Upper lobe of right lung (tissue), 1 donor: ENCODE results near the gene ATP8B1. TPM values are rescaled to one million over a fixed set of nuclear protein-coding genes. Genes with fewer than 3 reads are reported as not detected.

ENCODE experiments used
- ATAC-seq: fragments of 200-7000 bp; cut with Tn5 transposase; one replicate; pipeline ENCODE4 v1.9.1; 2020; ENCODE audit warnings: mild to moderate bottlenecking, moderate library complexity
- DNase-seq: peaks from one replicate; pipeline ENCODE4 v3.0.0-alpha.2; 2020
- H3K27ac ChIP-seq: fragments of 200-600 bp; one replicate; pipeline ENCODE4 v1.8.0; 2022
- H3K27me3 ChIP-seq: fragments of 200-600 bp; one replicate; pipeline ENCODE4 v1.8.0; 2022; ENCODE audit warnings: mild to moderate bottlenecking
- H3K36me3 ChIP-seq: fragments of 200-600 bp; one replicate; pipeline ENCODE4 v1.8.0; 2022
- H3K4me1 ChIP-seq: fragments of 200-600 bp; one replicate; pipeline ENCODE4 v1.8.0; 2022
- H3K4me3 ChIP-seq: fragments of 200-600 bp; one replicate; pipeline ENCODE4 v1.8.0; 2022; ENCODE audit warnings: mild to moderate bottlenecking
- H3K9me3 ChIP-seq: fragments of 200-600 bp; one replicate; pipeline ENCODE4 v1.8.0; 2022
- CTCF ChIP-seq: fragments of 200-600 bp; IDR thresholded peaks from one replicate; pipeline ENCODE4 v1.8.0; 2022; ENCODE audit warnings: antibody characterized with exemption
- intact Hi-C: fragments of 100-400 bp; cut with DNase I; formaldehyde crosslinking; loops from one replicate; pipeline ENCODE4 v1.11.0; 2022
- total RNA-seq: library from RNA; stranded (reverse); fragmentation: NEBNext Ultra II Directional; extraction: Animal tissue kit (Norgen Biotek cat#: 25700); gene quantifications from one replicate; pipeline ENCODE4 v1.2.1, GENCODE V29; 2021
- donor health status: DM: no; HTN: yes; CAD: no; lungs with severe emphysema.

ATP8B1 gene
- total RNA-seq, 1 donor from 2014 or later: 30.7 TPM

- Histone ChIP-seq H3K27ac (no peak overlapping the region), H3K4me3 (no peak overlapping the region), H3K36me3 (peaks cover 3% of the 10 kb centered on the region), H3K27me3 (no peaks in the 10 kb centered on the region), H3K9me3 (no peaks in the 10 kb centered on the region), H3K4me1 (no peaks in the 10 kb centered on the region)
- no peak for TF ChIP-seq CTCF
- DNase-seq: no peak
- intact Hi-C loops: no loop called here
- ATAC-seq: no peak
Observed at GRCh38 chr18:57677262-57678211, 125.6 kb downstream of the ATP8B1 start.

DNA sequence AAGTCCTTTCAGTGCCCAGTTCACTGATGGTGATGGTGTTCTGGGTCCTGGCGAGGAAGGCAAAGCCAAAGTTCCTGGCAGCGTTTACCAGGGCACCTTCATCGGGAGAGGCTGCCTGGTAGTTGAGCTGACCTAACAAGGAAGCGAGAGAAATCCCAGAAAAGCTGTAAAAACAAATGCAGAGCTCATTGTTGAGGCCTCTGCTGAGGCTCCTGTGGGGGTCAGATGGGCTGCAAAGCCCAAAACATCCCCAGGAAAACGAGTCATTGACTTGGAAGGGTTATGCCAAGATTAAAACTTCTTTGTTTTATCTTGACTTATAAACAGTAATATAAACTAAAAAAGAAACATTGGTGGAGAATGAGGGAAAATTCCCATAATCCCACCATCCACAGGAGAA lies 128.2 kb downstream of the ATP8B1 start:
- intact Hi-C loops: no loop called here
- no peaks in the 10 kb centered on the region for H3K27me3 ChIP-seq
- no peak for DNase-seq
- no peak overlapping the region for H3K27ac ChIP-seq
- TF ChIP-seq CTCF: no peak
- H3K9me3 ChIP-seq: no peaks in the 10 kb centered on the region
- no peak overlapping the region for H3K4me3 ChIP-seq
- no peaks in the 10 kb centered on the region for H3K36me3 ChIP-seq
- no peaks in the 10 kb centered on the region for H3K4me1 ChIP-seq
- no peak for ATAC-seq

- Histone ChIP-seq H3K4me1 (peaks cover 25% of the 10 kb centered on the region), H3K36me3 (no peaks in the 10 kb centered on the region), H3K4me3 (no peak overlapping the region), H3K9me3 (no peaks in the 10 kb centered on the region), H3K27ac (no peak overlapping the region), H3K27me3 (no peaks in the 10 kb centered on the region)
- DNase-seq: no peak
- ATAC-seq: no peak
- no peak for TF ChIP-seq CTCF
- intact Hi-C loops: no loop called here
Observed at GRCh38 chr18:57670046-57670445, 133.1 kb downstream of the ATP8B1 start.

DNA sequence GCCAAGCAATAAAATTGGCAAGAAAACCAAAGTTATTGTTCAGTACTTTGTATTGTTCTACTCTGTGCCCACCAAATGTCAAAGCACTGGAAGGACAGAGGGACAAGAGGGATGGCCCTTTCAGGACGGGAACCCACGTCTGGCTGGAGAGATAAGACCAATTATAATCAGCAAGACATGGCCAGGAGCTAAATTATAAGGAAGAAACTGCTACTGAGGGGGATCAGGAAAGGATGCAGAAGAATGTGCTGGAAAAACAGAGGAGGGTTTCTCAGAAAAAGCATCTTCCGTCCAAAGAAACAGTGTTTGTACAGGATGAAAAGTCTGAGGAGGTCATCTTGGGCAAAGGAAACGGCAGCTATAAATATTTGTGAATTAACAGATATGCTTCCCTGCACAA lies 135.1 kb downstream of the ATP8B1 start:
- Histone ChIP-seq H3K27me3 (no peaks in the 10 kb centered on the region), H3K36me3 (no peaks in the 10 kb centered on the region), H3K9me3 (no peaks in the 10 kb centered on the region), H3K4me1 (peaks cover 25% of the 10 kb centered on the region), H3K27ac (no peak overlapping the region), H3K4me3 (no peak overlapping the region)
- ATAC-seq: no peak
- intact Hi-C loops: no loop called here
- DNase-seq: no peak
- no peak for TF ChIP-seq CTCF

DNA sequence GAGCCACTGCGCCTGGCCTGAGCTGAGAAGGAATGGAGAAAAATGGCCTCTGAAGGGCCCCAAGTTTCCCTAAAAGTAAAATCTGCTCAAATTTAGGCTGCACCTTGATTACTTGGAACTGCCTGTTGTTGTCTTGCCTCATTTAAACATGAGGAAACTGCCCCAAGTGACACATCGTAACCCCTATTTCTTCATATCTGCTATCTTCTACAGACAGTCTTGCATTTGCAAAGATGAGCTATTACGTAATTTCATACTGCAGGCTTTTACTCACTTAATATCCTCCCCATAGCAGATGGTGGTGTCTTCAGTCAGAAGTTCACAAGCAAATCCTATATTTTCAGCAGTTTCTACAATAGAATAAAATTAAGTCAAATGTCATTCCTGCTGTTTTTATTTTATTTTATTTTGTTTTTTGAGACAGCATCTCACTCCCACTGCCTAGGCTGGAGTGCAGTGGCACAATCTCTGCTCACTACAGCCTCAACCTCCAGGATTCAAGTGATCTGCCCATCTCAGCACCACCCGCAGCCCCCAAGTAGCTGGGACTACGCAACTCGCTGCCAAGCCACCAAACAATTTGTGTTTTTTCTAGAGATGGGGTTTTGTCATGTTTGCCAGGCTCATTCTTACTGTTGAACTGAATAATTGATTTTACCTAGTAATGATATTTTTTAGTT lies 136.2 kb downstream of the ATP8B1 start:
- no peak for DNase-seq
- Histone ChIP-seq H3K27ac (no peak overlapping the region), H3K4me3 (no peak overlapping the region), H3K36me3 (peaks cover 6% of the 10 kb centered on the region), H3K9me3 (no peaks in the 10 kb centered on the region), H3K27me3 (no peaks in the 10 kb centered on the region), H3K4me1 (peaks cover 25% of the 10 kb centered on the region)
- no peak for TF ChIP-seq CTCF
- intact Hi-C loops: no loop called here
- ATAC-seq: peak; percentile 74
